H9 (cell line): ENCODE measurements around the gene OTX2. TPM values are rescaled to one million over a fixed set of nuclear protein-coding genes. Genes with fewer than 3 reads are reported as not detected.

Experiments
- DNase-seq: peaks from one replicate; pipeline ENCODE4 v3.0.0-alpha.2; 2017
- H2AFZ ChIP-seq: one replicate; pipeline ENCODE4 v1.6.1; 2013; ENCODE audit warnings: mild to moderate bottlenecking, low read length, control low read depth, moderate library complexity
- H2AK5ac ChIP-seq: 2 replicates; pipeline ENCODE4 v1.6.1; 2013; ENCODE audit warnings: low read length, control low read depth, mixed read lengths; ENCODE audit not compliant: insufficient read length
- H2BK120ac ChIP-seq: one replicate; pipeline ENCODE4 v1.6.1; 2013; ENCODE audit warnings: low read depth, mild to moderate bottlenecking, low read length, control low read depth, inconsistent platforms; ENCODE audit not compliant: poor library complexity, severe bottlenecking
- H2BK12ac ChIP-seq: 2 replicates; pipeline ENCODE4 v1.6.1; 2013; ENCODE audit warnings: low read length, control low read depth, mixed read lengths, low read depth; ENCODE audit not compliant: insufficient read length
- H2BK15ac ChIP-seq: 2 replicates; pipeline ENCODE4 v1.6.1; 2013; ENCODE audit warnings: low read depth, low read length, control low read depth
- H2BK20ac ChIP-seq: one replicate; pipeline ENCODE4 v1.6.1; 2013; ENCODE audit warnings: low read depth, mild to moderate bottlenecking, low read length, control low read depth, inconsistent platforms; ENCODE audit not compliant: poor library complexity, severe bottlenecking
- H2BK5ac ChIP-seq: 2 replicates; pipeline ENCODE4 v1.6.1; 2013; ENCODE audit warnings: low read length, control low read depth, mixed read lengths; ENCODE audit not compliant: insufficient read length
- H3K14ac ChIP-seq: 2 replicates; pipeline ENCODE4 v1.6.1; 2013; ENCODE audit warnings: low read length, control low read depth; ENCODE audit not compliant: insufficient read depth
- H3K18ac ChIP-seq: 2 replicates; pipeline ENCODE4 v1.6.1; 2013; ENCODE audit warnings: low read depth, mild to moderate bottlenecking, mixed read lengths, low read length, control low read depth; ENCODE audit not compliant: insufficient read length
- H3K23ac ChIP-seq: 2 replicates; pipeline ENCODE4 v1.6.1; 2013; ENCODE audit warnings: low read length, control low read depth, mixed read lengths, low read depth; ENCODE audit not compliant: insufficient read length
- H3K23me2 ChIP-seq: 2 replicates; pipeline ENCODE4 v1.6.1; 2013; ENCODE audit warnings: low read depth, mild to moderate bottlenecking, mixed read lengths, low read length, control low read depth; ENCODE audit not compliant: insufficient read length, poor library complexity, severe bottlenecking
- H3K27ac ChIP-seq: 2 replicates; pipeline ENCODE4 v1.5.1; 2013; ENCODE audit warnings: low read length, control low read depth, mixed read lengths, low read depth; ENCODE audit not compliant: insufficient read length
- H3K27me3 ChIP-seq: 2 replicates; pipeline ENCODE4 v1.6.1; 2013; ENCODE audit warnings: low read length, control low read depth, inconsistent platforms; ENCODE audit not compliant: insufficient read depth
- H3K4ac ChIP-seq: 2 replicates; pipeline ENCODE4 v1.6.1; 2013; ENCODE audit warnings: low read depth, mild to moderate bottlenecking, control low read depth, inconsistent platforms, low read length, moderate library complexity
- H3K4me1 ChIP-seq: 2 replicates; pipeline ENCODE4 v1.6.1; 2013; ENCODE audit warnings: low read length, control low read depth, inconsistent platforms; ENCODE audit not compliant: insufficient read depth
- H3K4me2 ChIP-seq: 2 replicates; pipeline ENCODE4 v1.6.1; 2013; ENCODE audit warnings: low read length, control low read depth, mixed read lengths; ENCODE audit not compliant: insufficient read length, insufficient read depth
- H3K56ac ChIP-seq: 2 replicates; pipeline ENCODE4 v1.6.1; 2013; ENCODE audit warnings: low read depth, mild to moderate bottlenecking, mixed read lengths, low read length, control low read depth; ENCODE audit not compliant: insufficient read length
- H3K79me1 ChIP-seq: 2 replicates; pipeline ENCODE4 v1.6.1; 2013; ENCODE audit warnings: low read depth, mild to moderate bottlenecking, moderate library complexity, low read length, control low read depth, inconsistent platforms; ENCODE audit not compliant: insufficient read depth, poor library complexity, severe bottlenecking
- H3K79me2 ChIP-seq: 2 replicates; pipeline ENCODE4 v1.6.1; 2013; ENCODE audit warnings: low read length, control low read depth, inconsistent platforms; ENCODE audit not compliant: insufficient read depth
- H3K9ac ChIP-seq: 2 replicates; pipeline ENCODE4 v1.6.1; 2013; ENCODE audit warnings: low read length, control low read depth, mixed read lengths; ENCODE audit not compliant: insufficient read length; ENCODE audit errors: extremely low read depth
- H3K9me3 ChIP-seq: one replicate; pipeline ENCODE4 v1.6.1; 2013; ENCODE audit warnings: low read depth, low read length, inconsistent platforms; ENCODE audit not compliant: control insufficient read depth
- H3T11ph ChIP-seq: one replicate; pipeline ENCODE4 v1.6.1; 2013; ENCODE audit warnings: mild to moderate bottlenecking, low read length, control low read depth, inconsistent platforms
- H4K20me1 ChIP-seq: one replicate; pipeline ENCODE4 v1.6.1; 2013; ENCODE audit not compliant: control insufficient read depth, insufficient read length, insufficient read depth
- H4K5ac ChIP-seq: 2 replicates; pipeline ENCODE4 v1.6.1; 2013; ENCODE audit warnings: low read depth, mild to moderate bottlenecking, mixed read lengths, low read length, control low read depth; ENCODE audit not compliant: insufficient read length
- H4K8ac ChIP-seq: replicated peaks from 2 replicates; pipeline ENCODE4 v1.6.1; 2013; ENCODE audit warnings: low read length, control low read depth, mixed read lengths, low read depth; ENCODE audit not compliant: insufficient read length
- H4K91ac ChIP-seq: 2 replicates; pipeline ENCODE4 v1.6.1; 2013; ENCODE audit warnings: low read depth, mild to moderate bottlenecking, moderate library complexity, mixed read lengths, low read length, control low read depth; ENCODE audit not compliant: insufficient read length
- H3K27ac Mint-ChIP-seq, 3 experiments: 2 replicates in 2 of 3; 3 replicates in 1 of 3; pipeline ENCODE4 v1.8.0; 2020 to 2021; ENCODE audit warnings: mixed read lengths in 3 of 3, mild to moderate bottlenecking in 1 of 3, moderate library complexity in 1 of 3
- H3K27me3 Mint-ChIP-seq: 2 replicates; pipeline ENCODE4 v1.8.0; 2021; ENCODE audit warnings: low read depth, mild to moderate bottlenecking, moderate library complexity, mixed read lengths
- H3K36me3 Mint-ChIP-seq, 3 experiments: 2 replicates in 2 of 3; 3 replicates in 1 of 3; pipeline ENCODE4 v1.8.0; 2020 to 2021; ENCODE audit warnings: low read depth in 3 of 3, mixed read lengths in 3 of 3; ENCODE audit not compliant: insufficient read depth in 1 of 3
- H3K4me1 Mint-ChIP-seq, 2 experiments: 2 replicates each; pipeline ENCODE4 v1.8.0; 2020; ENCODE audit warnings: mixed read lengths in 2 of 2
- H3K4me3 Mint-ChIP-seq, 2 experiments: 2 replicates in 1 of 2; 3 replicates in 1 of 2; pipeline ENCODE4 v1.8.0; 2020 to 2021; ENCODE audit warnings: mild to moderate bottlenecking in 2 of 2, mixed read lengths in 2 of 2, moderate library complexity in 1 of 2
- H3K9me3 Mint-ChIP-seq, 2 experiments: 2 replicates in 1 of 2; 3 replicates in 1 of 2; pipeline ENCODE4 v1.8.0; 2020; ENCODE audit warnings: mild to moderate bottlenecking in 2 of 2, mixed read lengths in 2 of 2, moderate library complexity in 1 of 2
- WGBS: extraction: QIAGEN DNeasy Blood & Tissue Kit; methylation state at CpG from one replicate; pipeline ENCODE4 v1.1.7; 2013; ENCODE audit warnings: missing lambda C conversion rate, low lambda C conversion rate, mixed read lengths; ENCODE audit not compliant: insufficient read length; ENCODE audit errors: extremely low coverage; 5-methylcytosine and 5-hydroxymethylcytosine counted together
- total RNA-seq: library from RNA; stranded (reverse); gene quantifications from 2 replicates; pipeline ENCODE4 v1.2.1, GENCODE V29; 2021
- TF ChIP-seq, protein P1 (sequence below): fragments of 200-600 bp; sonication (generic); conservative IDR thresholded peaks from 3 replicates; pipeline ENCODE4 v1.8.0; 2021; ENCODE audit warnings: antibody characterized with exemption, mild to moderate bottlenecking

The OTX2 gene
- total RNA-seq, 1 experiment from 2014 or later = 193 TPM

DNA sequence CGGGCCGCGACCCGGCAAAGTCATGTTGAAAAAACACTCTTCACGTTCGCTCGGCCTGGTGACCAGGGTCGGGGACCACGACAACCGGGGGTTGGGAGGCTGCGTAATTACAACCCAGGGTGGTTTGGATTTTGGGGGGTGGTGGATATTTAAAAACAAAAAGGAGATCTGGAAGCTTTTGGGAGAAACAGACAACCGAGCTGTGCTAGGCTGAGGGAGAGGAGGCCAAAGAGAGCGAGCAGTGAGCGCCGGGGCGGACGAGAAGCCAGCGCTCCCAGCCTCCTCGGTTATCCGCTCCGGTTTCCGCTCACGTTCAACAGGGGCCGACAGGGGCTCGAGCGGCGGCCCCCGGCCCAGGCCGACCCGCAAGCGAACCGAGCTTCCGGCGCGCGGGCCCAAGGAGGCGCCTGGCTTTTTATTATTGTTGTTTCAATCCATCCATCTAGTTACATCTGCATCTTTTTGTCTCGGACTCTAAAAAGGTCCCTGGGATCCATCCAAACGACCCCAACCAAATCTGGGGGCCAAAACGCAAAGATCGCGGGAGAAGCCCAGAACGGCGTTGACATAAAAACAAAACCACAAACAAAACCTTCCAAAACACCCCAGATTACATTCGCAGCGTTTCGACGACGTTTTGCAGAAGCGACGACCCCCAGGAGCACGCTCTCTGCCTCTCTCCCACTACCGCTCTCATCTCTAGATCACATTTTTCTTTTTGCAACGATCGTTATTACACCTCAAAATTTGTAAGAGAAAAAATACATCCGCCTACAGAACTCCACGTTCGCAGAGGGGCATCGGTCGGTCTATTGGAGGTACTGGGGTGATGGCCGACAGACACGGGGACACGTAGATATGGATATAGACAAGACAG lies 771 bp downstream of the OTX2 start:
- peaks cover 61% of the 10 kb centered on the region for H3K27me3 ChIP-seq
- no peak overlapping the region for H3K18ac ChIP-seq
- peak overlapping the region; percentile 92 for H3K4me2 ChIP-seq
- Mint-ChIP-seq H3K4me1 (peaks cover 58 to 69% of the 10 kb centered on the region in 2 experiments), H3K4me3 (peak overlapping the region; percentile 85 to 97), H3K27ac (peak overlapping the region; percentile 86 to 93 (median 92)), H3K9me3 (peaks cover 0 to 6% of the 10 kb centered on the region in 2 experiments; a peak in 2 of 5 replicates), H3K36me3 (peaks cover 5 to 36% (median 23%) of the 10 kb centered on the region in 3 experiments; a peak in 6 of 7 replicates), H3K27me3 (peaks cover 64% of the 10 kb centered on the region)
- H3K23ac ChIP-seq = no peak overlapping the region
- no CpG with 5 or more reads among the region's 63 CpGs for WGBS
- no peak overlapping the region for H3K27ac ChIP-seq
- H3K4me1 ChIP-seq = peaks cover 6% of the 10 kb centered on the region
- no peak overlapping the region for H3K4ac ChIP-seq
- no peak overlapping the region for H2AFZ ChIP-seq
- DNase-seq = no peak
- H3K56ac ChIP-seq = no peak overlapping the region
- no peaks in the 10 kb centered on the region for H4K20me1 ChIP-seq
- H4K5ac ChIP-seq = no peak overlapping the region
- TF ChIP-seq, protein P1, sequence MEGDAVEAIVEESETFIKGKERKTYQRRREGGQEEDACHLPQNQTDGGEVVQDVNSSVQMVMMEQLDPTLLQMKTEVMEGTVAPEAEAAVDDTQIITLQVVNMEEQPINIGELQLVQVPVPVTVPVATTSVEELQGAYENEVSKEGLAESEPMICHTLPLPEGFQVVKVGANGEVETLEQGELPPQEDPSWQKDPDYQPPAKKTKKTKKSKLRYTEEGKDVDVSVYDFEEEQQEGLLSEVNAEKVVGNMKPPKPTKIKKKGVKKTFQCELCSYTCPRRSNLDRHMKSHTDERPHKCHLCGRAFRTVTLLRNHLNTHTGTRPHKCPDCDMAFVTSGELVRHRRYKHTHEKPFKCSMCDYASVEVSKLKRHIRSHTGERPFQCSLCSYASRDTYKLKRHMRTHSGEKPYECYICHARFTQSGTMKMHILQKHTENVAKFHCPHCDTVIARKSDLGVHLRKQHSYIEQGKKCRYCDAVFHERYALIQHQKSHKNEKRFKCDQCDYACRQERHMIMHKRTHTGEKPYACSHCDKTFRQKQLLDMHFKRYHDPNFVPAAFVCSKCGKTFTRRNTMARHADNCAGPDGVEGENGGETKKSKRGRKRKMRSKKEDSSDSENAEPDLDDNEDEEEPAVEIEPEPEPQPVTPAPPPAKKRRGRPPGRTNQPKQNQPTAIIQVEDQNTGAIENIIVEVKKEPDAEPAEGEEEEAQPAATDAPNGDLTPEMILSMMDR = no peak
- H3K23me2 ChIP-seq = peaks cover 60% of the 10 kb centered on the region
- no peak overlapping the region for H2BK15ac ChIP-seq
- no peaks in the 10 kb centered on the region for H3K9me3 ChIP-seq
- no peak overlapping the region; the same call in 1 of the 2 replicates for H3K14ac ChIP-seq
- H2BK20ac ChIP-seq = no peak overlapping the region
- H4K8ac ChIP-seq = no peak overlapping the region
- H3T11ph ChIP-seq = no peak overlapping the region
- no peak overlapping the region for H4K91ac ChIP-seq
- no peak overlapping the region for H2BK5ac ChIP-seq
- H2AK5ac ChIP-seq = no peak overlapping the region
- H2BK12ac ChIP-seq = no peak overlapping the region
- H3K79me2 ChIP-seq = peaks cover 4% of the 10 kb centered on the region; the same call in 1 of the 2 replicates
- no peak overlapping the region for H2BK120ac ChIP-seq
- no peaks in the 10 kb centered on the region for H3K79me1 ChIP-seq
- no peak overlapping the region for H3K9ac ChIP-seq
